Bone marrow (tissue), 2 donors: ENCODE results near the gene TNNT3.
"Not testable (repeated sequence)": the region's sequence is repeated elsewhere in the genome, so short reads cannot be mapped to it uniquely, and the experiment has no call there.

Experiments
- DNase-seq, 2 donors: peaks; one replicate each; lab custom pipeline; 2025; lab: John Stamatoyannopoulos, UW

TNNT3 gene

GRCh38 chr11:1919391-1920127 lies at the start of gene TNNT3:
Gene TNNT3, plus strand, starts transcription at chr11:1919703. Its CDS starts 3,172 bp downstream, at chr11:1922875.
- no peak for DNase-seq

DNA sequence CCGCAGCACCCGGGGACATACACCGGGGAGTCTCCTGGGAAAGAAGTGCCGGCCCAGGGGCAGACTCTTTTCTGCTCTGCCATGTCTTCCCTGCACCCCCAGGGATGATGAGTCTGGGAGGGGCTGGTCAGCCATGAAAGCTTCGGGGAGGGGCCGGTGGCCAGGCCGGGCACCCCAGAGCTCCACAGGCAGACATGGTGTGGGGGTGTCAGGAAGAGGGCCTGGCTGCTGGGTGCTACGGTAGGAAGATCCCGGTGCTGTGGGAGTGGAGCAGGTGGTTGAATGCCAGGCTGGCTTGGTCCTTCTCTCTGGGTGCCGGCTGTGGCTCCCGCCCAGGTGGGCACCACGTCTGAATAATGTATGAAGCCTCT lies 49.2 kb upstream of the TNNT3 start:
- no peak for DNase-seq

GRCh38 chr11:1870721-1871466 lies 48.6 kb upstream of the TNNT3 start:
- no peak for DNase-seq

DNA sequence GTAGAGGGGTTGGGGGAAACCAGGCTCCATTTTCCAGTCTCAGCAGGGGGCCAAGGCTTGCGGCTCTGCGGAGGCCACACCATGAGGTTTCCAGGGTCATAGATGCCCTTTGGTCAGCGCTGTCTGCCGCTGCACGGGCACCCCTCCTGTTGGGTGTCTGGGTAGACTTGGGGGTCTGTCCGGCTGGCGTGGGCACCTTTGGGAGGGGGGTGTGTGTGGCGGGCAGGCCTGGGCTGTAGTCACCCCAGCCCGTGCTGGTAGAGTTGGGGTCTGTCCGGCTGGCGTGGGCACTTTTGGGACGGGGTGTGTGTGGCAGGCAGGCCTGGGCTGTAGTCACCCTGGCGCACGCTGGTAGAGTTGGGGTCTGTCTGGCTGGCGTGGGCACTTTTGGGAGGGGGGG lies 48.0 kb upstream of the TNNT3 start:
- DNase-seq, result no peak

DNA sequence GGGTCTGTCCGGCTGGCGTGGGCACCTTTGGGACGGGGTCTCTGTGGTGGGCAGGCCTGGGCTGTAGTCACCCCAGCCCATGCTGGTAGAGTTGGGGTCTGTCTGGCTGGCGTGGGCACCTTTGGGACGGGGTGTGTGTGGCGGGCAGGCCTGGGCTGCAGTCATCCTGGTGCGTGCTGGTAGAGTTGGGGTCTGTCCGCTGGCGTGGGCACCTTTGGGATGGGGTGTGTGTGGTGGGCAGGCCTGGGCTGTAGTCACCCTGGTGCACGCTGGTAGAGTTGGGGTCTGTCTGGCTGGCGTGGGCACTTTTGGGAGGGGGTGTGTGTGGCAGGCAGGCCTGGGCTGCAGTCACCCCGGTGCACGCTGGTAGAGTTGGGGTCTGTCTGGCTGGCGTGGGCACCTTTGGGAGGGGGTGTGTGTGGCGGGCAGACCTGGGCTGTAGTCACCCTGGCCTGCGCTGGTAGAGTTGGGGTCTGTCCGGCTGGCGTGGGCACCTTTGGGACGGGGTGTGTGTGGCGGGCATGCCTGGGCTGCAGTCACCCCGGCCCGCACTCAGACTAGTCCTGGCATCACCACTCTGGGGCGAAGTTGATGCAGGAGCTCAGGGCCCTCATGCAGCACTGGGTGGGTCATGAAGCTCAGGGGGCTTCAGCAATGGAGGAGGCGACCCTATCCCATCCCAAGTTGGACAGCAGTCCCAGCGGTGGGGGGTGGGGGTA lies 47.1 kb upstream of the TNNT3 start:
- DNase-seq, result no peak

DNA sequence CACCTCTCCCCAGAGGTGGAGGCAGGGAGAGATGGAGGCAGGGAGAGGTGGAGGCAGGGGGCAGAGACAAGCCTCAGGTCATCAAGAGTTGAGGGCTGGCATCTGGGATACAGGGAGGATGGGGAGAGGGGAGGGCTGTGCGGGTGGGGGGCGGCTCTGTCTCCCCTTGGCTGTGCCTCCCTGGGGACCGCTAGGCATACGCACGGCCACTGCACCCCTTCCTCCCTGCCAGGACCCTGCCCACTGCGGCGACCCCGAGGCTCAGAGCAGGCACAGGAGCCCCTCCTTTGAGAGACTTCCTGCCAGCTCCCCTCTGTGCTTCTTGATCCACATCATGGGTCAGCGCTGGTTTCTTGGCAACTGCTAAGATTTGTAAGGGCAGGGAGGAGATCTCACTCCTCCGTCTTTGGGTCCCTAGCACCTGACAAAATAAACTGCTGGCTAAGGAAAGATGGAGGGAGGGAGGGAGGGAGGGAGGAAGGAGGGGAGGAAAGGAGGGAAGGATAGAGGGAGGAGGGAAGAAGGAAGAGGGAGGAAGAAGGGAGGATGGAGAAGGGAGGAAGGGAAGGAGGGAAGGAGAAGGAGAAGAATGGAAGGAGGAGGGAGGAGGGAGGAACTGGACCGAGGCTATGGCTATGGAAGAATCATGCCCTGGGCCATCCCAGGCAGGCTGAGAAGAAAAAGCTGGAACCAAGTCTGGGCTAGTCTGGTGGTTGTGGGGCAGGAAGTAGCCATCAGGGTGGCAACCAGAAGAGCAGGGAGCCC lies 46.3 kb upstream of the TNNT3 start:
- DNase-seq, result no peak

- DNase-seq, result not testable (repeated sequence)
Measured at GRCh38 chr11:1873813-1874150, 45.7 kb upstream of the TNNT3 start.

GRCh38 chr11:1874441-1875092 lies 44.9 kb upstream of the TNNT3 start:
- not testable (repeated sequence) for DNase-seq

DNA sequence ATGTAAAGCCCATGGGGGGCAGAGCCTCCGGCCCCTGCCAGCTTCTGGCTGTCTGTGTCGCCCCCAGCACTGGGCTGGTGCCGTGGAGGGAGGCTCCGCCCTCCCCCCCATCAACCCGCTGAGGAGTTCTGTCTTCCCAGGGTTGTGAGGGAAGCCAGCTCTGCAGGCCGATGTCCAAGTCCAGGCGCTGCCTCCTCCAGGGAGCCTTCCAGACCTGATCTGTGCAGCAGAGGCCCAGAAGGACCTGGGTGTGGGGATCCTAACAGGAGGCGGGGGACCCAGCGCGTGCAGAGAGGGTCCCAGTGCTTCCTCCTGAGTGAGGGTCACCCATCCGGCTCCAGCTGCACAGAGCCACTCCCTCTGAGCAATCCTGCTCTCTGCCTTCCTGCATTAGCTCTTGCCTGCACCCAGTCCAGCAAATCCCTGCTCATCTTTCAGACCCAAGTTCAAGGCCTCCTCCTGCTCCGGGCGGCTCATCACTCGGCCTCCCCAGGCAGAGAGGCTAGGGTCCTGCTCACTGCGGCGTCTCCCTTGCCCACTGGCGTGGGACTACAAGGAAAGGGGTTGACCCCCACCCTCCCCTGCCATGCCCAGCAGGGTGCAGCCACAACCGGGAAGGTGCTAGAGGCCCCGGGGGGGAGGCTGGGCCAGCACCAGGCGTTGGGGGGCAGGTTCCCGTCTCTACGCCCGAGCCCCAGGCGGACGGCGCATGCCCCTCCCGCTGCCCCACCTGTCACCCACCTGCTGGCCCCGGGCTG lies 44.2 kb upstream of the TNNT3 start:
- DNase-seq, result no peak

GRCh38 chr11:1875851-1876301 lies 43.6 kb upstream of the TNNT3 start:
- DNase-seq, result not testable (repeated sequence)

- DNase-seq, result peak in 1 of 2 donors; percentile 66
Measured at GRCh38 chr11:1876361-1877063, 43.0 kb upstream of the TNNT3 start.

- no peak for DNase-seq
Measured at GRCh38 chr11:1877211-1878136, 42.0 kb upstream of the TNNT3 start.

GRCh38 chr11:1878137-1879031 lies 41.1 kb upstream of the TNNT3 start:
- DNase-seq, result no peak

DNA sequence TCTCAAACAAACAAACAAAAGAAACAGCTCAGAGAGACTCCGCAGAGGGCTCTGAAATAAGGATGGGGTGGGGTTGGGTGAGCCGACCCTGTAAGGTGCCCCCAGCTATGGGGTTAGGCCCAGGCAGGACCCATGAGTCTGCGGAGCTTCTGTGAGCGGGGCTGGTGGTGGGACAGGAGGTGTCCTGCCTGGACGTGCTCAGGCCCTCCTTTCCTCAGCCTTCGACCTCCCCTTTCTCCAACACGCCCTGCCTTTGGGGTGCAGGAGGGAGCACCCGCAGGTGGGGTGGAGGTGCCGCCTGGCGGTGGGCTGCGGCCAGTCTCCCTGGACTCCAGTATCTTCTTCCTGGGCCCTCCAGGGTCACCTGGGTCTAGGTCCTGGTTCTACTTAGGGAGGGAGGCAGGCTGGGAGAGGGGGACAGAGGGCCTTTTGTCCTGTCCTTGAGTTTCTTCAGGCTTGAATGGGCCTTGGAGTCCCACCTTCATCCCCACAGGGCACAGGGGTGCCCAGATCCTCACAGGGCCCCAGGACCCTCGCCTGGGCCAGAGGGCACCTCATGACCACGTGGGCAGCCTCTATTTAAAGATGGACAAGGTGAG lies 40.1 kb upstream of the TNNT3 start:
- no peak for DNase-seq

GRCh38 chr11:1879941-1880720 lies 39.4 kb upstream of the TNNT3 start:
- no peak for DNase-seq

DNA sequence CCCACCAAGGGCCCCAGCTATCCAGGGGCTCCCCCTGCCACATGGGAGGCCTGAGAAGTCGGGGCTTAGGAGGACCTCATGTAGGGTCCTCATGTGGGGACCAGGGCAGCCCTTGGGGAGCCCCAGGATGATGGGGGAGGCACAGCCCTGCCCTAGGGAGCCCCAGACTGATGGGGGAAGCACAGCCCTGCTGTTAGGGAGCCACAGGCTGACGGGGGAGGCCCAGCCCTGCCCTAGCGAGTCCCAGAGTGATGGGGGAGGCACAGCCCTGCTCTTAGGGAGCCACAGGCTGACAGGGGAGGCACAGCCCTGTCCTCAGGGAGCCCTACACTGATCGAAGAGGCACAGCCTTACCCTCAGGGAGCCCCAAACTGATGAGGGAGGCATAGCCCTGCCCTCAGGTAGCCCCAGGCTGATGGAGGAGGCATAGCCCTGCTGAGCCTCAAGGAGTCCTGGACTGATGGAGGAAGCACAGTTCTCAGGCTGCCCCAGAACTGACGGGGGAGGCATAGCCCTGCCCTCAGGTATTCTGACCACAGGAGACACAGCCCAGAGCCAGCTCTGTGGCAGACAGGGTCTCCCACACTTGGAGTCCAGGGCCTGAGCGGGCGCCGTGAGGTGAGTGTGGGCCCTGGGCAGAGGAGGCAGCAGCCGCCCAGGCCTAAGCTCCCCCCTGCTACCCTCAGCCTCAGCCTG lies 38.6 kb upstream of the TNNT3 start:
- no peak for DNase-seq
